ELF-1 (cell line): ENCODE data around the gene ACYP1.
A peak's percentile ranks its signal among the peaks of the same experiment; 100 is the strongest.
"Not testable (repeated sequence)": the region's sequence is repeated elsewhere in the genome, so short reads cannot be mapped to it uniquely, and the experiment has no call there.

ENCODE experiments used
- DNase-seq: peaks from one replicate; pipeline ENCODE4 v3.0.0-alpha.2; 2016; ENCODE audit warnings: low read depth, low spot score

ACYP1 gene

GRCh38 chr14:75068294-75069120 lies 4.7 kb upstream of the ACYP1 start:
- peak; percentile 17 for DNase-seq

- DNase-seq = not testable (repeated sequence)
Observed at GRCh38 chr14:75067765-75068164, 3.9 kb upstream of the ACYP1 start.

- DNase-seq = no peak
Observed at GRCh38 chr14:75067212-75067611, 3.4 kb upstream of the ACYP1 start.

GRCh38 chr14:75066691-75067090 lies 2.9 kb upstream of the ACYP1 start:
- DNase-seq = no peak

GRCh38 chr14:75064205-75064567 lies 362 bp upstream of the ACYP1 start:
- no peak for DNase-seq

- DNase-seq = no peak
Observed at GRCh38 chr14:75063013-75063412, 811 bp downstream of the ACYP1 start.

GRCh38 chr14:75060420-75060819 lies 3.4 kb downstream of the ACYP1 start:
- no peak for DNase-seq

GRCh38 chr14:75059642-75060041 lies 4.2 kb downstream of the ACYP1 start:
- DNase-seq = no peak

GRCh38 chr14:75054421-75054820 lies 9.4 kb downstream of the ACYP1 start:
- no peak for DNase-seq

- DNase-seq = no peak
Observed at GRCh38 chr14:75053396-75054291, 10.2 kb downstream of the ACYP1 start.

- DNase-seq = no peak
Observed at GRCh38 chr14:75051556-75051899, 12.3 kb downstream of the ACYP1 start.

- DNase-seq = peak; percentile 95
Observed at GRCh38 chr14:75050852-75051555, 12.8 kb downstream of the ACYP1 start, which contains the start of gene MLH3. MLH3 (minus strand) TSS chr14:75051467; CDS start chr14:75049655, 1,812 bp downstream.

- no peak for DNase-seq
Observed at GRCh38 chr14:75049731-75050201, 14.1 kb downstream of the ACYP1 start.

- DNase-seq = no peak
Observed at GRCh38 chr14:75049136-75049535, 14.7 kb downstream of the ACYP1 start.

- no peak for DNase-seq
Observed at GRCh38 chr14:75048101-75048500, 15.7 kb downstream of the ACYP1 start.

GRCh38 chr14:75047506-75047905 lies 16.3 kb downstream of the ACYP1 start:
- no peak for DNase-seq

- DNase-seq = no peak
Observed at GRCh38 chr14:75046899-75047298, 16.9 kb downstream of the ACYP1 start.

GRCh38 chr14:75046275-75046674 lies 17.5 kb downstream of the ACYP1 start:
- no peak for DNase-seq

- no peak for DNase-seq
Observed at GRCh38 chr14:75044752-75045151, 19.1 kb downstream of the ACYP1 start.

- DNase-seq = no peak
Observed at GRCh38 chr14:75044322-75044721, 19.5 kb downstream of the ACYP1 start.

- no peak for DNase-seq
Observed at GRCh38 chr14:75042035-75042434, 21.8 kb downstream of the ACYP1 start.

GRCh38 chr14:75041613-75042012 lies 22.2 kb downstream of the ACYP1 start:
- DNase-seq = no peak
